ENCODE data around the gene ADSS1.

Gene ADSS1

DNA sequence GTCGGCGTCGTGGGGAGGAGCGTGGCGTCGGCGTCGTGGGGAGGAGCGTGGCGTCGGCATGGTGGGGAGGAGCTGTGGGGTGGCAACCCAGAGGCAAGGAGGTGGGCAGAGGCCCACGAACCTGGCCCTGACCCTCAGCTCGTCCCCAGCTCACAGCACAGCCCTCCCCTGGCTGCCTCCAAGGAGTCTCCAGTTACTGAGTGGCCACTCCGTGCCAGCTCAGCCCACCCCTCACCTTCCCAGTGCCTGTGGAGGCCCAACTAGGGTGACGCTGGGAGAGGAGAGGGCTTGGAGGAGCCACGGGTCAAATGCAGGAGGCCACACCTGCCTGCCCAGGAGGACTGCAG is 5.8 kb downstream of the ADSS1 start:
- no peak overlapping the region for H3K4me3 Mint-ChIP-seq
- H3K27ac Mint-ChIP-seq = no peak overlapping the region
- peaks cover 14% of the 10 kb centered on the region for H3K4me1 Mint-ChIP-seq
- no peaks in the 10 kb centered on the region for H3K9me3 Mint-ChIP-seq
- no peaks in the 10 kb centered on the region for H3K36me3 Mint-ChIP-seq
- ATAC-seq (no peak), DNase-seq (ENCODE audit: low spot score in 2 of 2) (no peak)

DNA sequence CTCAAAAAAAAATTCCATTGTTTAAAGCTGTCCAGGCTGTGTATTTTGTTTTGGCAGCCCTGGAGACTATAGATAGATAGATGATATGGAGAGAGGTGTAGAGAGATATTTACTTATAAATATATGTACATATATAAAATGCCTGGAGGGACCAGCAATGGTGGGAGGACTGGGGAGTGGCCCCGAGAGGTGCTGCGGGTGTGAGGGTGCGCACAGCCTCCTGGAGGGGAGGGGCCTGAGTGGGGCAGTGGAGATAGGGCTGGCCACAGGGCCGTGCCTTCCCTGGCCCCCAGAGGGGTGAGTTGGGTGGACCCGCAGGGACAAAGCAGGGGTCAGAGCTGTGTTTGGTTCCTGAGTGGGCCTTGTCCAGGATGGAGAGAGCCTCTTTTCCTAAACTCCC is 6.5 kb downstream of the ADSS1 start:
- no peak for ATAC-seq
- Mint-ChIP-seq H3K4me1 (peaks cover 14% of the 10 kb centered on the region), H3K27ac (no peak overlapping the region), H3K9me3 (no peaks in the 10 kb centered on the region), H3K36me3 (no peaks in the 10 kb centered on the region), H3K4me3 (no peak overlapping the region)
- DNase-seq (ENCODE audit: low spot score in 2 of 2) = no peak

DNA sequence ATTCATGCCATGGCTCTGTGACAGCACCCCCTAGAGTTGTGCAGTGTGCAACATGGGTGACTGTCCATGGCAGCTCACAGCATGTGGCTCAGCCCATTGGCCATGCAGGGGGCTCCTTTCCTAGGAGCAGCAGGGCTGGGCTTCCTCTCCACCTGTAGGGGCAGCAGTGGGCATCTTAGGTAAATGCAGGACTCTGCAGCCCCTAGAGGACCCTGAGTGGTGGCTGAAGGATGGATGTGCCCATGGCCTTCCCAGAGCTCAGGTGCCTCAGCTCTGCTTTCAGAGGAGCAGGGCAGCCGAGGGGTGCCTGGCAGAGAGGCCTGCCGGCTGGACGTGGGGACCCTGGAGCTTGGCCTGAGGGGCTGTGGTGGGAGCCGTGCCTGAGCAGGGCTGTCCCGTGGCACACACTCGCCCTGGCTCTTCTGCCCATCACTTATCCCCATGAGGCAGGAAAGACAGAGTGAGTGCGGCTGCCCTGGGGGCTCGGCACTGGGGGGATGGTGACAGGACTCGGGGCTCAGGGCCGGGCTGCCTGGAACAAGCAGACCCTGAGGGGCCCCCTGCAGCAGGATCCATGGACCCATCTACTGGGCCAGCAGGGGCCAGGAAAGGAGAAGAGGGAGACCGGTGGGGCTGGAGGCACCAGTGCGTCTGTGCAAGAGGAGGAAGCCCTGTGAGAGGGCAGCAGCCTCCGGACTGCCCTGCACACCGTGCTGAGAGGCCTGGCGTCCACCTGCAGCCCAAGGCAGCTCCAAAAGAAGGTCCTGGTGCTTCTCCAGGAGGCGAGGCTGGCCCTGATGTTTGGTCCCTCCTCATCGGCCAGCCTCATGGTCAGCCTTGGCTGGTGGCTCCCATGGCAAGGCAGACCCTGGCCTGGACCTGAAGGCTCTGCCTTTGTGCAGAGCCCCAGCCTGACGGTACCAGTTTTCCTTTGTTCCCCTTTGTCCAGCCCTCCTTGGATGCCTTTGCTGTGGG is 7.6 kb downstream of the ADSS1 start:
- no peaks in the 10 kb centered on the region for H3K9me3 Mint-ChIP-seq
- H3K4me3 Mint-ChIP-seq = no peak overlapping the region
- no peak overlapping the region for H3K27ac Mint-ChIP-seq
- DNase-seq (ENCODE audit: low spot score in 2 of 2) (no peak), ATAC-seq (peak; percentile 14)
- H3K36me3 Mint-ChIP-seq = no peaks in the 10 kb centered on the region
- H3K4me1 Mint-ChIP-seq = peaks cover 14% of the 10 kb centered on the region

DNA sequence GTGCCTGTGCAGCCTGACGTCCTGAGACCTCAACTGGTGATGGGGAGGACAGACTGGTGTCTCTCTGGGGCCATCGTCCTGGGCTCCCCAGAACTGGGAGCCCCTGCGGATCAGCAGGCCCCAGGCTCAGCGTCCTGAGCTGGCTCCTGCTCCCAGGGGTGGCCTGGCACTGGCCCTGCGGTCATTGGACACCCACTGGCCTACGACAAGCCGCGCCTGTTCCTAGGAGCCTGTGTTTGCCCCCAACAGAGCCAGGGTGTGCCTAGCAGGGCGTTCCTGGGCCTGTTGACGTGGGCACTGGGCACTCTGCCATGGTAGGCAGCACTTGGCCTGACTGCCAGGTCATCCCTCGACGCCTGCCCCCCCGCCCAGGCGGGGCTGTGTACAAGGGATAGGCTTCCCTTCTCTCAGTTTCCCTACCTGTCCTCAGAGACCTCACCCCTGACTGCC is 8.4 kb downstream of the ADSS1 start:
- Mint-ChIP-seq H3K27ac (no peak overlapping the region), H3K4me1 (peaks cover 10% of the 10 kb centered on the region), H3K36me3 (no peaks in the 10 kb centered on the region), H3K4me3 (no peak overlapping the region), H3K9me3 (no peaks in the 10 kb centered on the region)
- DNase-seq (ENCODE audit: low spot score in 2 of 2) = no peak
- no peak for ATAC-seq

DNA sequence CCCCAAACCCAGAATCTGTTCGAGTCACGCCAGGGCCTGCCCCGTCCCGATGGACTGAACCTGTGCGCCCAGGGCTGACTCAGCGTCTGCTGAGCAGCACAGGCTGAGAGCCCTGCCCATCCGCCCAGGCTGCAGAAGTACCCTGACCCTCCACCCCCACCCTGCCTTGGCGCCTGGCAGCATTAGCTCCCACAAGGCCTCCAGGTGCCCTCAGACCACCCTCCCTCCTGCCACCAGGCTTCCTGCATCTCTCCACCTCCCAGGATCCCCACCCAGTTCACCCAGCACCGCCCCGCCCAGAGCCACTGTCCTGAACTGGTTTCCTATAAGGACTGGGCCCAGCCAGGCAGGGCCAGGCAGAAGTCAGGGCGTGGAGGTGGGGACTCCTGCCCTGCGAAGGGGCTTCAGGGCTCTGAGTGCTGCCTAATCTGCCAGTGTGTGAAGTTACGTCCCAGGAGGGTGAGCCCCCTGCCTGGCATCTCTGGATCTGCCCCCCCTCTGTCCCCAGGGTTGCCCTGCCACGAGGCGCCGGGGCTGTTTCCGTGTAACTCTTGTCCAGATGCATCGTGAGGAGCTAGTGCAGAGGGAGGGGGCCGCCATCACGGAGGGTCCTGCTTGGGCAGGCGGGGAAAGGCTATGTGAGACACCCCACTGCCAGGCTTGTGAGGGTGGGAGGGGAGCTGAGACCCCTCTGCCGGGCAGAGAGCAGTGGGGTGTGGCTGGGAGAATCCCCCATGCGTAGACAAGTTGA is 9.1 kb downstream of the ADSS1 start:
- H3K36me3 Mint-ChIP-seq = no peaks in the 10 kb centered on the region
- H3K9me3 Mint-ChIP-seq = no peaks in the 10 kb centered on the region
- no peak overlapping the region for H3K4me3 Mint-ChIP-seq
- DNase-seq (ENCODE audit: low spot score in 2 of 2) = no peak
- no peak for ATAC-seq
- peaks cover 5% of the 10 kb centered on the region for H3K4me1 Mint-ChIP-seq
- peak overlapping the region; percentile 71 for H3K27ac Mint-ChIP-seq

DNA sequence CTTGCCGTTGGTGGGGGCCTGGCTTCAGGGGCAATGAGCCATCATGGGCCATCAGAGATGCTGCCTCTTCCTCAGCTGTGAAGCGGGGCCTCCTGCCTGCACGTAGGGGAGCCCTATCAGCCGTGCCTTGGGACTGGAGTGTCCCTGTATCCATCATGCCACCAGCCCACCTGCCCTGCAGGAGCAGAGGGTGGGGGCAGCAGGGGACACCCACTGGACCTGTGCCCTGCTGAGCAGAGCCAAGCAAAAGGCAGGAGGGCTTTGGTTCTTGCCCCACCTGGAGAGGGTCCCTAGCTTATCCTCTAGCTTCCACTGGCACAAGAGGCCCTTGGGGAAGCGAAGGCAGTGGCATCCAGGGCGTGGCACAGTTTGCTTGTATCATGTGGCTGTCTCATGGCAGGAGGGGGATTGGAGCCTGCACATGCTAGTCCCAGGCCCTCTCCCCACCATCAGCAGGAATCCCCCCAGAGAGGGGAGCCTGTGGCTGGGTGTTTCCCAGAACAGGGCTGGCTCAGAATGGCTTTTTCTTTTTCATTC is 10.1 kb downstream of the ADSS1 start:
- no peak overlapping the region for H3K4me3 Mint-ChIP-seq
- no peak overlapping the region for H3K27ac Mint-ChIP-seq
- H3K4me1 Mint-ChIP-seq = peaks cover 2% of the 10 kb centered on the region
- ATAC-seq = no peak
- no peaks in the 10 kb centered on the region for H3K9me3 Mint-ChIP-seq
- no peaks in the 10 kb centered on the region for H3K36me3 Mint-ChIP-seq
- DNase-seq (ENCODE audit: low spot score in 2 of 2) = no peak

DNA sequence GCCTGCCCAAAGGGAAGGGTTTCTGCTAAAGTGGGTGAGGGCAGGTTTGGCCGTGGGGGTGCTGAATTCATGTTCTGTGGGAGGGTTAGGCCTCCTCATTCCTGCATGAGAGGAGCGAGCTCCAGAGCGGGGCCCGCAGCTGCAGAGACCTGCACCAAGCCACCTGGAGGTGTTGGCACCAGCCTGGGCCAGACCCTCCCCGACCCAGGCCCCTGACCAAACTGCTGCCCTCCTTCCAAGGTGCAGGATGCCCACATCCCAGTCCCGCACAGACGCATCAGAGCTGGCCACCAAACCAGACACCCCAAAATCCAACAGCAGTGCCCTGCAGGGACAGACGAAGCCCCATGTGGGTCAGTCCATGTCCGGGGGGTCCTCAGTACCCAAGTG is 10.6 kb downstream of the ADSS1 start:
- no peak overlapping the region for H3K4me3 Mint-ChIP-seq
- no peaks in the 10 kb centered on the region for H3K36me3 Mint-ChIP-seq
- no peak overlapping the region for H3K27ac Mint-ChIP-seq
- no peaks in the 10 kb centered on the region for H3K9me3 Mint-ChIP-seq
- no peaks in the 10 kb centered on the region for H3K4me1 Mint-ChIP-seq
- DNase-seq (ENCODE audit: low spot score in 2 of 2) (no peak), ATAC-seq (no peak)

DNA sequence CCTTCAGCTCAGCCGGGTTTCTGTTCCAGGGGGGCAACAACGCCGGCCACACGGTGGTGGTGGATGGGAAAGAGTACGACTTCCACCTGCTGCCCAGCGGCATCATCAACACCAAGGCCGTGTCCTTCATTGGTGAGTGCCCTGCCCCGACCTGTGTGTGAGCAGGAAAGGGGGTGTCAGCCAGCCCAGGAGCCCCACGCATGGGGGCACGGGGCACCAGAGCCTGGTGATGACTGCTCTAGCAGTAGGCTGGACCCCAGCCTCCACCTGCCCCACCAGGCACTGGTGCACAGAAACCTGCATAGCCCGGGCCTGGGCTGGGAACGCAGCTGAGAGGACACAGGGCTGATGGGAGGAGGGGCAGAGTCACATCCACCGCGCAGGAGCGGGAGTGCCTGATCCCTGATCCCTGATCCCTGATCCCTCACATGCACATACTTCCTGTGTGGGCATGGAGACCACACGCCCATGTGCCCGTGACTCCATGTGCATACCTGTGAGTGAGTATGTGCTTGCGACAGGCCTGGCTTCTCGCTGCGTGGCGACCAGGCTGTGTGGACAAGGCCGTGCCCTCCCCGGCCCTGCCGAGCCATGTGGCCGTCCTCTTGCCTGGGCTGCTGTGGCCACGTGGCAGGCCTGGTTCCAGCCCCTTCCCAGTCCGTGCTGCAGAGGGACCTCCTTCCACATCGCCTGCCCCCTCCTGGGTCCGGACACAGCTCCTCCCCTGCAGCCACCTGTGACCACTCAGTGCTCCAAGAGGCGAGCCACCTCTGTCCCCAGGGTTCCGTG is 11.2 kb downstream of the ADSS1 start:
- H3K36me3 Mint-ChIP-seq = no peaks in the 10 kb centered on the region
- H3K4me1 Mint-ChIP-seq = peaks cover 3% of the 10 kb centered on the region
- no peaks in the 10 kb centered on the region for H3K9me3 Mint-ChIP-seq
- no peak overlapping the region for H3K4me3 Mint-ChIP-seq
- ATAC-seq (no peak), DNase-seq (ENCODE audit: low spot score in 2 of 2) (no peak)
- no peak overlapping the region for H3K27ac Mint-ChIP-seq

DNA sequence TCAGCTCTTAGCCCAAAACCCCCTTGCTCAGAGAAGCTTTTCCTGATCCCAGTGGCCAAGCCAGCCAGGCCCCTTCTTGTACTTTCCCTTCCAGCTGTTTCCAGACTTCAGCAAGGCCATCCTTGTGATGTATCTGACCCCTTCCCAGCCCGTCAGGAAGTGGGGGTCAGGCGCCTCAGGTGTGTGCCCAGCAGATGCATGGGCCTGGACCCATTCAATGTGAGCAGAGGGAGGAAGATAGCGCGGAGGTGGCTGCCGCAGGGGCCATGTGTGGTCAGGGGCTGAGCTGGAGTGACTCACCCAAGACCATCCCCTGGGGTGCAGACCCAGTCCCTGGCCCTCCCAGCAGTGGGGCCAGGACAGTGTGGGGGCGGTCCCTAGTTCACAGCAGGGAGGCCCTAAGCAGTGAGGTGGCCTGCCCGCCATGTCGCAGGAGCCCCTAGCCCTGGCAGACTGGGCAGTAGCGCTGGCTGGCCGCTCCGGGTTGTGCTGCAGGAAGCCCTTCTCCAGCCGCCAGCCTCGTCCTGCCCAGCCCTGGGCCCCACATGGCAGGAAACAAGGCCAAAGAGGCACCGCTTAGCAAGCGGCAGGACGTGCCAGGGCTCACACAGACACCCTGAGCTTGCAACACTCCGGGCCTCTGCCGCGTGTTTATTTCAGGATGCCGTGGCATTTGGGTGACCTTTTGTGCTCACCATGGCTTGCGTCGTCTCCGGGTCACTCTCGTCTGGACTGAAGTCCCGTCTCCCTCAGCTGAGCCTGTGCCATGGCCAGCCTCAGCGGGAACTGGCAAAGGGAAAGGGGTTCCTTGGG is 12.0 kb downstream of the ADSS1 start:
- H3K36me3 Mint-ChIP-seq = no peaks in the 10 kb centered on the region
- H3K4me3 Mint-ChIP-seq = no peak overlapping the region
- H3K9me3 Mint-ChIP-seq = no peaks in the 10 kb centered on the region
- no peak overlapping the region for H3K27ac Mint-ChIP-seq
- ATAC-seq (peak; percentile 3), DNase-seq (ENCODE audit: low spot score in 2 of 2) (no peak)
- H3K4me1 Mint-ChIP-seq = peaks cover 7% of the 10 kb centered on the region

DNA sequence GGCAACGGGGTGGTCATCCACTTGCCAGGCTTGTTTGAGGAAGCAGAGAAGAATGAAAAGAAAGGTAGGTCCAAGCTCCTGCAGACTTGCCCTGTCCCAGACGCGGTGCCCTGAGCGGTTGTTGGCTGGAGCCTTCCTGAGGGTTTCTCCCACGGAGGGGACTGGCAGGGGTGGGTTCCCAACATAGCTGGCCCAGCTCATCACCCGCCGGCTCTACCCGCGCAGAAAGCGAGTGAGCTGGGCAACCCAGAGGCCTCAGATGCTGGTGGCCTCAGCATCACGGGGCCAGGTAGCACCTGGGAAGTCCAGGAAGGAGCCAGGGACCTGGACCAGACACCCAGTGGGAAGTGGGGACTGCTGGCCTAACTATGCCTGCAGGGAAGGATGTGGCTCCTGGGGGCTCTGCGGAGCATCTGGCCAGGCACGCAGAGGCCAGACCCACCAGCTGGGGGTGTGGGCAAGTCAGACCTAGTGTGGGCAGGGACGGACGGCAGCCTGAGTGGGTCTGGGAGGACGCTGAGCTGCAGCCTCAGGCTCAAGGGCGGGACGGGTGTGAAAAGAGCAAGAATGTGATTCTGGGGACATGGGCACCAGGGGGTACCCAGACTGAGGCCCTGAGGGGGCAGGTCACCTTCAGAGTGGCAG is 14.5 kb downstream of the ADSS1 start:
- ATAC-seq (no peak), DNase-seq (ENCODE audit: low spot score in 2 of 2) (no peak)
- Mint-ChIP-seq H3K4me3 (no peak overlapping the region), H3K9me3 (no peaks in the 10 kb centered on the region), H3K27ac (no peak overlapping the region), H3K4me1 (peaks cover 18% of the 10 kb centered on the region), H3K36me3 (no peaks in the 10 kb centered on the region)

DNA sequence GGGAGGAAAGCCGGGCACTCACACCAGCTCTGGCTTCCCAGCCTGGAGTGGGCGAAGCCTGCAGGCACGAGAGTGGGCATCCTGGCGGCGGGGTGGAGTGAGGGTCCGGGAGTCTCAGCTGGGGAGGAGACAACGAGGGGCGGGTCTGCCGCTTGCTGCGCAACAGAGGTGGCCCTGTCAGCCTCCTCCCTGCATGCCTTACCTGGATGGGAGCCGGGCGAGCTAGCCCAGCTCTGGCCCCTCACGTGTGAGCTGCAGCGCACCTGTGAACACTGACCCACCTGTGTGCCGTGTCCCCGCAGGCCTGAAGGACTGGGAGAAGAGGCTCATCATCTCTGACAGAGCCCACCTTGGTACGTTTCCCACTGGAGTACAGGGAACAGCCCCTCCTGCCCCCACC is 15.0 kb downstream of the ADSS1 start:
- no peak overlapping the region for H3K27ac Mint-ChIP-seq
- no peaks in the 10 kb centered on the region for H3K9me3 Mint-ChIP-seq
- H3K4me3 Mint-ChIP-seq = no peak overlapping the region
- H3K36me3 Mint-ChIP-seq = no peaks in the 10 kb centered on the region
- DNase-seq (ENCODE audit: low spot score in 2 of 2) (no peak), ATAC-seq (no peak)
- peaks cover 18% of the 10 kb centered on the region for H3K4me1 Mint-ChIP-seq

DNA sequence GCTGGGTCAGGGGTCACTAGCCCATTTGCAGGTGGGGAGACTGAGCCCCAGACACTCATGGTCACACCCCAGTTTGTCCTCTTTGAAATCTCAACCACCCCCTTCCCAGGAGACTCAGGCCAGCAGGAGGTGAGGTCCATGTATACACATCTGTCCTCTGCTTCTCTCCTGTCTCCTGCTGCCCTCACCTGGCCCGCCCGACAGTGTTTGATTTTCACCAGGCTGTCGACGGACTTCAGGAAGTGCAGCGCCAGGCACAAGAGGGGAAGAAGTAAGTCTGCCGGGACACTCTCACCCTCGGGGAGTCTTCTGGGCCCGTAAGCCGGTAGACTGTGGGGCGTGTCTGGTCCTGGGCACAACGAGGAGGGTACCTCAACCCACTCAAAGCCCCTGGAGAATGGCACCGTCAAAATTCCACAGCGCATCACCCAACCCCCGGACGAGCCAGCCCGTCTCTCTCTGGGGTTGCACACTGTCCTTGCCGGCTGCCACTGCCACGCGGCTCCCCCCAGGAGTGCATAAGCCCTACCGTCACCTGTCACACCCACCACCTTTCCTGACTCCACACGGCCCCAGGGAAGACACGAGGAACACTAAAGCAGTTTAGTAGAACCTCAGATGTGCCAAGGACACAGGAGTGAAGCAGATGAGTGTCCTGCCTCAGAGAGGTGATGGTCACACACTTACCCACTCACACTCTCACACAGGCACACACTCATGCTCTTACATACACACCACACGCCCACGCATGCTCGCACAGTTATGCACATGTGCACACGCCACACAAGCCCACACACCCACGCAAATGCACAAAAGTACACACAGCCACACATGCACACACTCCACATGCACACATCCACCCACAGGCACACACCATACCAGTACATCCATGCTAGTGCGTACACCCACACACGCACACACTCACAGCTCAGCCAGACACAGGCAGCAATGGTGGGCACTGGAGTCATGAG is 15.8 kb downstream of the ADSS1 start:
- no peak overlapping the region for H3K4me3 Mint-ChIP-seq
- DNase-seq (ENCODE audit: low spot score in 2 of 2) (no peak), ATAC-seq (peak; percentile 23)
- H3K4me1 Mint-ChIP-seq = peaks cover 18% of the 10 kb centered on the region
- no peaks in the 10 kb centered on the region for H3K36me3 Mint-ChIP-seq
- no peak overlapping the region for H3K27ac Mint-ChIP-seq
- no peaks in the 10 kb centered on the region for H3K9me3 Mint-ChIP-seq

DNA sequence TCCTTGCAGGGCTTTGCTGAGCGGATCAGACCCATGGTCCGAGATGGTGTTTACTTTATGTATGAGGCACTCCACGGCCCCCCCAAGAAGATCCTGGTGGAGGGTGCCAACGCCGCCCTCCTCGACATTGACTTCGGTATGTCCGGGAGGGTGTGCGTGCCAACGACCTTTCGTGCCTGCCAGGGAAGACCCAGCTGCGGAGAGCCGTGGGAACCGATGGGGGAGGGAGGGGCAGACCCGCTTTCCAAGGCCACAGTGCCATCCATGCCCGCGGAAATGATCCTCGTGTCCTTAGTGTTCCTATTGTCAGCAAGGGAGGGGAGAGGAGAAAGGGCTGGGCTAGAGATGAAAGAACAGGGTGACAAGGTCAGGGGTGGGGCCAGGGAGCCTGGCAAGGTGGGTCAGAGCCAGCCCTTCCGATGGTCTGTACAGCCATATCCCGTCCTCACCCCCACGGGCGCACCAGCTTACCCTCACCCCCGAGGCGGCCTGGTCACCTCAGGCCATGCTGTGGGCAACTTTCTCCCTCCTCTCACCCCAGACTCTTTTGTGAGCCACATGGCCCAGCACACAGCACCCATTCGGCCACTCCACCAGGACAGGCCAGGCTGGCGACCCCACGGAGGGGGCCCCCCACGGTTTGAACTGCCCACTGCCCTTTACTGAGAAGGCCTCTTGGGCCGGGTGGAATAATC is 17.2 kb downstream of the ADSS1 start:
- Mint-ChIP-seq H3K4me1 (peaks cover 32% of the 10 kb centered on the region), H3K36me3 (no peaks in the 10 kb centered on the region)
- no peak for ATAC-seq

More for the DNA sequence above, 17.2 kb downstream of the ADSS1 start:
- no peak overlapping the region for H3K4me3 Mint-ChIP-seq
- H3K9me3 Mint-ChIP-seq = no peaks in the 10 kb centered on the region
- no peak for DNase-seq (ENCODE audit: low spot score in 2 of 2)
- no peak overlapping the region for H3K27ac Mint-ChIP-seq

Measured in stimulated activated effector memory CD8-positive, alpha-beta T cell treated with anti-CD3 and anti-CD28 coated beads, Interleukin-12 subunit alpha, Interleukin-12 subunit beta, amount 100 ng/mL, for 72 hours (primary cell).